ENCODE measurements around the gene CDH4.

CDH4 gene

DNA sequence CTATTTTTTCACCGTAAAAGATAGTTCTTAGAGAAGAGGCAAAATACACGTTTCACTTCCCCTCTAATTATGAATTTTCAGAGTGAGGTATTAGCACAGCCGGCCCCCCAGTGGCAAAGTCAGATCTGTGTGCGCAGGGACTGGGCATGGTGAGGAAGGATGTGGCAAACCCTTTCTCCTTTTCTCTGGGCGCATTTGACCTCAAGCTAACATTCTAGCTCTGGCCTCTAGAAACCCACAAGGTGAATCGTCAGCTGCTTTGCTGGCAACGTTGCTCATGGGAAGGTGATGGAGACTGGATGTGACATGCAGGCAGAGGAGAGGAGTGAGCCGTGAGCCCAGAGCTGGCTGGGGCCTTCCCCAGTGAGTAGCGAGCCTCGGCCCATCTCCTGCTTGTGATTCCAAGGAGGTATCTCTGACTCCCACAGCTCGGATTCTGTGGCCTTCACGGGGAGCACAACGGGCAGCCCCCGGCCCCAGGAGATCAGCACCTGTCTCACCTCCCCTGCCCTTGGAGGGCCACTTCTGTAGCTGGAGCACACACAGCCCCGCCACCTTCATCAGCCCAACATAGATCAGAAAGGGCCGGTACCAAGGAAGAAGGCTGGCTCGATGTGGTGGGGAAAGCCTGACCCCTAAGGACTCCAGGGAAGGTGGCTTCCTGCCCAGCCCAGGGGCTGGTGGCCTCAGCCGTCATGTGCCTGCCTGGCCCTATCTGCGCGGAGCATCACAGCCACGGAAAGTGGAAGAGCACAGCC is 660.8 kb downstream of the CDH4 start:
- no peak for DNase-seq

DNA sequence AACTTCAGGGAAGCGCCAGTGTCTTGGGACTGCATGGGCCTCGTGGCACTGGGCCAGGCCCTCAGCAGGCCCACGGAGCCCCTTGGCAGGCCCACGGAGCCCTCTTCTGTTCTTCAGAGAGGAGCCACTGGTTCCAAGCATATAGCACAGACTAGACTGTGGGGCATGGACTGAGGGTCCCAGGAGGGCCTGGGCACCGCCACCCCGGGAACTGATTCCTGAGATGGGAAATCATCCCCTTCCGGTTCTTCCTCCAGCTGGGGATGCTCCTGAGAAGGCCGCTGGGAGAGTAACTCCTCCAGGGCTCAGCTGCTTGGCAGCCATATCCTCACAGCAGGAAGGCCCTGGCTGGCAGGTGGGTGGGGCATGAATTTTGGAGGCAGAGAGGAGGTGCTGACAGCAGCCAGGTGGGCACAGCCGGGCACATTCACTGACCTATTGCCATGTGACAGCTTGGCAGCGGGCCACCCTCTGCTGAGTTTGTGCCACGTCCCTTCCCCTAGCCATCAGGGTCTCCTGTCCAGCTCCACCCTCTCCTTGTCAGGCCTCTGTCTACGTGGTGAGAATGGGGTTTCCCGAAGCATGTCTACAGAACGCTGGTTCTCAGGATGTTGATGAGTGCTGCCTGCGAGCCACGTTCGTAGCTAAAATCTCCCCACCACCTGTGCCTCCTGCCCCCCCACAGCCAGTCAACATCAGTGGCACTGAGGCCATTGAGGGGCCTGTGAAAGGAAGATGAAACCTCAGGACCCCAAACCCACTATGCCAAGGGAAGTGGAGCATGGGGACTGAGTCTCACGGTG is 661.6 kb downstream of the CDH4 start:
- no peak for DNase-seq

DNA sequence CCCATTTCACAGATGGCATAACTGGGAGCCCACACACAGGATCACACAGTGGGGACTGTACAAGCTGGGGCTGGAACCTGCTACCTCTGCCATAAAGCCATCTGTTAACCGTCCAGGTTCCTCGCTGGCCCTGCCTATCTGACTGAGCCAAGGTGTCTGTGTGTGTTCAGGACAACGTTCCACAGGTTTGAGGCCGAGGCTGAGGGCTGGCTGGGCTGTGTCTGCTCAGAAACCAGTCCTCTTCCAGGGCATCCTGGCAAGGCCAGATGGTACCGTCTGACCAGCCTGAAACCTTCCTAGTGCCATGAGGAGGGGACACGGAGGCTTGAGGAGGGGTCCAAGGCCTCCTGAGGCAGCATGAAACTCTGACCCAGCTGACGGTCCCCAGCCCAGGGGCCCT is 663.0 kb downstream of the CDH4 start:
- DNase-seq = no peak

DNA sequence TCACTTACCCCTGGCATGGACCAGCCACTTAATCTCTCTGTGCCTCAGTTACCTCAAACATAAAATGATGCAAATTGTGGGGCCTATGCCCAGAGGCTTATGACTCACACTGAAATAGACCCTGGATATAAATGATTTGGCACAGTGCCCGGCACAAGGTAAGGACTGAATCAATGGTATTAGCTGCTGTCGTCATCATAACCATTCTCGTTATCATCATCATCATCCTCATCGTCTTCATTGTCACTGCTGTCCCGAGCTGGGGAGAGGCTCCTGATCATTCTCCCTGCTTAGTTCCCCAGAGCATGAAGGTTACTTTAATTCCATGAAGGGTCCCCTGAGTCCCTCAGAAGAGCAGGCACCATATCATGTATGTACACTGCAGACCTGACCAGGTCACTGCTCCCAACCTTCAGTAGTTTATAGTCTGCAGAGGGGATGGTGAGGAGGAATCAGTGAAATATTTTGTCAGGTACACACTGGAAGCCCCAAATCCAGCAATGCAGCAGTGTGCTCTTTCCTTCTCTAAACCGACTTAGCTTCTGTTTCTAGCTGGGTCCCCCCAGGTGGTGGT is 664.3 kb downstream of the CDH4 start:
- DNase-seq = no peak

DNA sequence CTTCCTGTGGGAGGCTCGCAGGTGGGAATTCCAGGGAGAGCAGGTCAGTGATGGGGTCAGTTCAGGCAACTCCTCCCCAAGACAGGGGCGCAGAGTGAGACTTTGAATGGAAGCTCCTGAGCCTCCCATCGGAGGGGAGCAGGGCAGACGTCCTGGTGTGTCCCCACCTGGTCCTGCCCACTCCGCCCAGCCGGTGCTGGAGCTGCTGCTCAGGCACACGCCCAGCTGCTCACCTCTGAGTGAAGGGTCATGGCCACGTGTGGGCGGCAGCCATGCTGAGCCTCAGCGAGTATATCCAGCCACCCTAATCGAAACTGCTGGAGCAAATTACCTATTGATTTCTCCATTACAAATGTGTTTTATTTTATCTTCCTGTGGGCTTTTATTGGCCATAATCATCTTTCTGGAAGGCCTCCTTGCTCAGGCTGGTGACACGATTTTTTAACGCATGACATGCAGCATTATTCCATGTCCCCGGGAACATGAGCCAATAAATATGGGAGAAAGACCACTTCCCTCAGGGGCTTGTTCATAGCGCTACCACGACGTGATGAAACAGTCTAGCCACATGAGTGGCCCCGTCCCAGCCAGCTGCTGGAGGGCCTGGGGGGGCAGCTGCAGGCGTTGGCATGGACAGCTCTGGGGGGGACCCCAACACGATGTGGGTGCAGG is 665.5 kb downstream of the CDH4 start:
- DNase-seq = no peak

DNA sequence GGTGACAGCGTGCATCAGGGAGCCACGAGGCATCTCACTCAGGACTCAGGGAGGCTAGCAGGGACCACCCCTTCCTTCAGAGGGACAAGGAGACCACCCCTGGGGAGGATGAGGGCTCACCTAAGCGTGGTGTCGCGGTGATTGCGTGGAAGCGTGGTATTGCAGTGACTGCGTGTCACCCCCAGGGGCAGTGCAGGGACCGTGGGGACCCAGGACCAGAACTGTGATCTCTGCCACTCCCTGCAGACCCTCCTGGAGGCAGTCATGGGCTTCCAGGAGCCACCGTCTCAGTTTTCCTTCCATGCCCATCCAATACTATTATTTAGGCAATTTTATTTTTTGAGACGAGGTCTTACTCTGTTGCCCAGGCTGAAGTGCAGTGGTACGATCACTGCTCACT is 666.5 kb downstream of the CDH4 start:
- no peak for DNase-seq

DNA sequence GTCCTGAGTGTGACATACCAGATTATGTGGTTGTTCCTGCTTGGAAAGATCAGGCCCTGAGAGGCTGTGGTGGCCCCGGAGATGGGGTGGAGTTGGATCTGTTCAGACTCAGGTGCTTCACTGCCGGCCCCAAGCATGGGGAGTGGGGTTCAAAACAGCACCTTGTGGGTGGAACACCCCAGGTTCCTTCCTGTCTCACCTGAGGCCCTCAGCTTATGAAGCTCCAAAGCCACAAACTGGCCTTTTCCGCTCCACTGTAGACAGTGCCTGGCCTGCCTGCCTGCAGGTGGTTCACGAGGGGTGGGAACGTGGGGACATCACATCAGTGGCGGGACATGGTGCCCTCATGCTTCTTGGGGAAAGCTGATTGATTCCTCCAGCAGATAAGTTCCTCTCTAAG is 667.2 kb downstream of the CDH4 start:
- DNase-seq = no peak

DNA sequence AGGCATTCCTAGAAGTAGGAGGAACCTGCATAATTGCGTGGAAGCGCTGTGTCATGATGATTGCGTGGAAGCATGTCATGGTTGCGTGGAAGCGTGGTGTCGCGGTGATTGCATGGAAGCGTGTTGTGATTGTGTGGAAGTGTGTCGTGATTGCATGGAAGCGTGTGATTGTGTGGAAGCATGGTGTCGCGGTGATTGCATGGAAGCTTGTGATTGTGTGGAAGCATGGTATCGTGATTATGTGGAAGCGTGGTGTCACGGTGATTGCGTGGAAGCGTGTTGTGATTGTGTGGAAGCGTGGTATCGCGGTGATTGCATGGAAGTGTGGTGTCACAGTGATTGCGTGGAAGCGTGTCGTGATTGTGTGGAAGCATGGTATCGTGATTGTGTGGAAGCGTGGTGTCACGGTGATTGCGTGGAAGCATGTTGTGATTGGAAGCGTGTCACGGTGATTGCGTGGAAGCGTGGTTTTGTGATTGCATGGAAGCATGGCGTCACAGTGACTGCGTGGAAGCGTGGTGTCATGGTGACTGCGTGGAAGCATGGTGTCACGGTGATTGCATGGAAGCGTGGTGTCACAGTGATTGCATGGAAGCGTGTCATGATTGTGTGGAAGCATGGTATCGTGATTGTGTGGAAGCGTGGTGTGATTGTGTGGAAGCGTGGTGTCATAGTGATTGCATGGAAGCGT is 667.8 kb downstream of the CDH4 start:
- no peak for DNase-seq

DNA sequence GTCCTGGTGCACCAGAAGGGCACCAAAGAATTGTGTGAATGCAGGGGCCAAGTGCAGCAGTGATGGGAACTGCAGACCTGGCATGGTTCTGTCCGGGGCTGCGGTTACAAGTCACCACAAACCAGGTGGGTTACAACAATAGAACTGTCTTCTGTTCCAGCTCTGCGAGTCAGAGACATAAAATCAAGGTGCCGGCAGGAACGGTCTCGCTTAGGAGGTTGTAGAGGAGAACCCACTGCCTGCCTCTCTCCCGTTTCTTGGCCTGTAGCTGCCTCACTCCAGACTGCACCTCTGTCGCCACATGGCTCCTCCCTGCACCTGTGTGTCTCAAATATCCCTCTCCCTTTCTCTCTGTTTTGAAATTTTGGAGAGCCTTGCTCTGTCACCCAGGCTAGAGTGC is 670.4 kb downstream of the CDH4 start:
- no peak for DNase-seq

DNA sequence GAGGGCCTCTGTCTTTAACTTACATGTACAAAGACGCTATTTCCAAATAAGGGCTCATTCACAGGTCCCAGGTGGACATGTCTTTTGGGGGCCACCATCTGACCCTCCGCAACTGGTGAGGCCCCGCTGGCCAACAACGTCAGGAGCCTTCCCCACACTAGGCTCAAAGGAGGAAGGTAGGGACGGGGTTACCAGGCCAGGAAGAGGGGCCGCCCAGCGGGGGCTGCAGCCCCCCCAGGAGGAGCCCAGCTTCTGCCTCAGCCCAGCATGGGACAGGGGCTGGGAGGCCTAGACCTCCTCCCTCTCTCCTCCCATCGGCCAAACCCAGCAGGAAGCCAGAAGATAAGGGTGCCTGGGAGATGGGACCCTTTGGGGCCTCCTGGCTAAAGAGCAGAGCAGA is 670.9 kb downstream of the CDH4 start:
- no peak for DNase-seq

DNA sequence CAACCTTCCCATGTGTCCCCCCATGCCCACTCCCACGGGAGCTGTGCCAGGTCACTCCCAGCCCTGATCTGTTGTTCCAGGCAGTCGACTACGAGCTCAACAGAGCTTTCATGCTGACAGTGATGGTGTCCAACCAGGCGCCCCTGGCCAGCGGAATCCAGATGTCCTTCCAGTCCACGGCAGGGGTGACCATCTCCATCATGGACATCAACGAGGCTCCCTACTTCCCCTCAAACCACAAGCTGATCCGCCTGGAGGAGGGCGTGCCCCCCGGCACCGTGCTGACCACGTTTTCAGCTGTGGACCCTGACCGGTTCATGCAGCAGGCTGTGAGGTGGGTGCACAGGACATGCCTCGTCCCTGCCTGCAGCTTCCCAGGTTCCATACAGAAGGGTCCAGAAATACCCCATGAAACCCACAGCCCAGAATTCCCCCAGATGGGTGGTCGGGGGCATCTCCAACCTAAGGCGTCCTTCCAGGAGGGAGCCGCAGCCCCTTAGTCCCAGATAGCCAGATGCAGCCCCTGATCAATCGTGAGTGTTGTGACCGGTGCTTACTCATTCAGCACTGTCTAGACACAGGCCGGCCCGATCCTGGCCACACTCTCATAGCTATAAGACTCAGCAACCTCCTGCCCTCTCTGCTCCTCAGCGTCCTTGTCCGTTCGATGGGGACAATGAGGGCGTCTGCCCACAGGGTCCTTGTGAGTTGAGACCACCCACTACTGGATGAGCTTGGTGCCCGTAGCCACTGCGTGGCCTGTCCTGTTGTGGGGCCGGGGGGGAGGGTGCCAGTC is 671.5 kb downstream of the CDH4 start:
- DNase-seq = no peak

DNA sequence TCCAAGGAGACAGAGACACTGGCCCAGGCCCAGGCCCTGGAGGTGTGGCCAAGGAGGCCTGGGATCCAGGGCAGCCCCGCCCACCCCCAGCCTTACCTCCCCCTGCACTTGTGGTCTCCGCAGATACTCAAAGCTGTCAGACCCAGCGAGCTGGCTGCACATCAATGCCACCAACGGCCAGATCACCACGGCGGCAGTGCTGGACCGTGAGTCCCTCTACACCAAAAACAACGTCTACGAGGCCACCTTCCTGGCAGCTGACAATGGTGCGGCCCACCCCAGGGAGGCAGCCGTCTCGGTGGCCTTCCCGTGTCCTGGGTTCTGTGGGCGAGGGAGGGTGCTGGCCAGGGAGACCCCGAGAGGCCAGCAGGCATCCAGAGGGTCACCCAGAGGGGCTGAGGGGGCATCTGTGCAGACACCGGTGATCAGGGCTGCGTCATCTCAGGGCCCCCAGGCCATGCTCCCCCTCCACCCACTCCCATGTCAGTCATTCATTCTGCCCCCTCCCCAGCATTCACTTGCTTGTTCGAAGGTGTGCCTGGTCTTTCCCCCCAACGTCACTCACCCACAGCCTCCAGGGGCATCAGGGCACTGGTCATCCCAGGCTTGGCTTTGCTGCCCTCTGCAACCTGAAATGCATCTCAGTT is 672.3 kb downstream of the CDH4 start:
- no peak for DNase-seq

DNA sequence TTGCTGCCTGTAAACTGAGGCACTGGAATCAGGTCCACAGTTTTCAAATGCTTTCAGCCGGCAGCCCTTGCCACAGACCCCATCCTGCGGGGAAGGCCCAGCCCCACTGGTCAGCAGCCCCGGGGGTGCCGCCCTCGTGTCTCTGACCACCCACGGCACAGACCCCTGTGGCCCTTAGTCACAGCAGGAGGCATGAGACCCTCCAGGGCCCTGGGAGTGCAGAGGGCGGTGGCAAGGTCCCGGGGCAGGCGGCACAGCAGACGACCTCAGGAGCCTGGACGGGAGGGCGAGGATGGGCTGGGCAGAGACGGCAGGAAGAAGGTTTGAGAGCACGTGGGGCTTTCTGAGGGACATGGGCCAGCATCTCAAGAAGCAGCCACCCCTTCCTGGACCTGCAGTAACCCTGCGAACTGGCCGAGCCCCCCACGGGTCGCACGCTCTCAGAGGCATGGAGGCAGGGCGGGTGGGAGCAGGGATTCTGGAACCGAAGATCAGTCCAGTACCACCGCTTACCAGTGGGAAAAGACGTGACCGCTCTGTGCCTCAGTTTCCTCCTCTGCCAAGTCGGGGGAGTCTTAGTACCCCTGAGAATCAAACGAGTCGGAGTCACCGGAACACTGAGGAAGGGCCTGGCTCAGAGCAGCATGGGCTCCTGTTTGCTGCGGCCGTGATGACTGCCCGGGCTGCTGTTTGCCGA is 672.9 kb downstream of the CDH4 start:
- DNase-seq = no peak

DNA sequence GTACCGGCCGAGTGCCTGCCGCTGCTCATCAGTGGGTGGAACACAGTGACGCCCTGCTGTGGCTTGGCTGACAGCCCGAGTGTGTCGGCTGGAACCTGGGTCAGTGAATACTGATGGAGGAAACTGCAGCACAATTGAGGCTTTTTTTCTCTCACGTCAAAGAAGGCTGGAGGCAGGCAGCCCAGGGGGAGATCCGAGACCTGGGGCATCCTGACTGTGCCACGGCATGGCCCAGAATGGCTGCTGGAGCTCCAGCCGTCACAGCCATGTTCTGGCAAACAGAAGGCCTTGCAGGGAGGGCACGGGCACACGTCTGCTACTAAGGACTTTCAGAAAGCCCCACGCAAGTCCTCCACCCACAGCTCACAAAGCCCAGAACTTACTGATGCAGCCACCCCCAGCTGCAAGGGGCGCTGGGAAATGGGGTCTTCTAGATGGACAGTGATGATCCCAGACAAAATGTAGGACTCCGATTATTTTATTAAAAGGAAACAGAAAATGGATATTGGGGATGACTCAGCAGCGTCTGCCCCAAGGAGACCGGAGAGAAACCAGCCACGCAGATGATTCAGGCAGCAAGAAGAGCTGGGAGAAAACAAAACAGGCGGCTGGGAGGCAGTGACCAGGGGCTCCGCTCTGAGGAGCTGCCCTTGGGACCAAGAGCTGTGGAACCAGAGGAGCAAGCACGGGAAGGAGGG is 673.6 kb downstream of the CDH4 start:
- DNase-seq = no peak

DNA sequence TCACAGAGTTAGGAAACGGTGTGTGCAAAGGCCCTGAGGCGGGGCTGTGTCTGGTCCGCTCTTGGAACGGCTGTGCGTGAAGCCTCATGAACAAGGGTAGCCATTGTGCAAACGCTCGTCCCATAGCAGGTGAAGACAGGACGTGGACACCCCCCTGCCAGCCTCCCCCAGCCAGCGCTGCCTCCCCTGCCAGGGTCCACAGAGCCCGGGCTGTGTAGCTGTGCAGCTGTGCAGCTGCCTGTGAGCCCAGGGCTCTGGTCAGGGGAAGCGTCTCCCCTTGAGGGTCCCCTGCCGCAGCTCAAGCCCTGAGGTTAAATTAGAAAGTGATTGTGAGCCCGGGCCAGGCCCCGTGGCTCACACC is 674.2 kb downstream of the CDH4 start:
- no peak for DNase-seq

DNA sequence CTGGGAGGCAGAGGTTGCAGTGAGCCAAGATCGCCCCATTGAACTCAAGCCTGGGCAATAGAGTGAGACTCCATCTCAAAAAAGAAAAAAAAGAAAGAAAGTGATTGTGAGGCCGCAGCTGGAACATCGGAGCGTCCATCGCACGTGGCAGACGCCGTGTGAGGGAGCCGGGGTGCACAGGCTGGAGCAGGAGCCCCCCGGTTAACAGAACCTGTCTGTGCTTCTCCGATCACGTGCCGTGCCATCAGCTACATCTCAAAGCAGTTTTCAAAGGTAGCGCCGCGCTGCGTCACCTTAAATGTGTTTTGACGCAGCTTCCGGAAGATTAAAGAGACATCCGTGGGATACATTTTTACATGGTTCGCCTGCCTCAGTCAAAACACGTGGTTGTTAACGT is 674.7 kb downstream of the CDH4 start:
- no peak for DNase-seq

DNA sequence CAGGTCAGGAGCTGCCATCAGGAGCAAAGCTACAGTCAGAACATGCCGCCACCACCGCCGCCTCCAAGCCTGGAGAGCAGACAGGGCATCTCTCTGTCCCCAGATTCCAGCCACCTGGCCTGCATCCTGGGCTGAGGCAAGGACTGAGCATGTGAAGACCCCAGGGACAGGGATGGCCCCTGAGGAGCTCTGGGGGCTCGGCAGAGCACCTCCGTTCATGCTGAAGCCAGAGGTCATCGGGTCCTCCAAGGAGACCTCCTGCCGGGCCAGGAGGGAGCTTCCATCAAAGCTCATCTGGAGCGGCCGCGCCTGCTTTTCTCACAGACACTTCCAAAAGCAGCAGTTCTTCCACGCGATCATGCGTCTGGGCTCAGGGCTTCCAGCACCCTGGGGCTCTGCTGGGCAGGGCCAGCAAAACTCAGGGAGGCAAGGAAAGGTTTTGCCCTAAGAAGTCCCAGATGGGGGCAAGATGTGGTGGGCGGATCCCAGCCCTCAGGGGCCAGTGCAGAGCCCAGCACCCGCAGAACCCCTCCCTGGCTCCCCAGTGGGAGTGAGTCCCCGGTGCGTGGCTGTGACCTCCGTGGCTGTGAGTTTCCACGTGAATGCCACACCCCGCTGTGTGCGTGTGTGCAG is 675.2 kb downstream of the CDH4 start:
- no peak for DNase-seq

DNA sequence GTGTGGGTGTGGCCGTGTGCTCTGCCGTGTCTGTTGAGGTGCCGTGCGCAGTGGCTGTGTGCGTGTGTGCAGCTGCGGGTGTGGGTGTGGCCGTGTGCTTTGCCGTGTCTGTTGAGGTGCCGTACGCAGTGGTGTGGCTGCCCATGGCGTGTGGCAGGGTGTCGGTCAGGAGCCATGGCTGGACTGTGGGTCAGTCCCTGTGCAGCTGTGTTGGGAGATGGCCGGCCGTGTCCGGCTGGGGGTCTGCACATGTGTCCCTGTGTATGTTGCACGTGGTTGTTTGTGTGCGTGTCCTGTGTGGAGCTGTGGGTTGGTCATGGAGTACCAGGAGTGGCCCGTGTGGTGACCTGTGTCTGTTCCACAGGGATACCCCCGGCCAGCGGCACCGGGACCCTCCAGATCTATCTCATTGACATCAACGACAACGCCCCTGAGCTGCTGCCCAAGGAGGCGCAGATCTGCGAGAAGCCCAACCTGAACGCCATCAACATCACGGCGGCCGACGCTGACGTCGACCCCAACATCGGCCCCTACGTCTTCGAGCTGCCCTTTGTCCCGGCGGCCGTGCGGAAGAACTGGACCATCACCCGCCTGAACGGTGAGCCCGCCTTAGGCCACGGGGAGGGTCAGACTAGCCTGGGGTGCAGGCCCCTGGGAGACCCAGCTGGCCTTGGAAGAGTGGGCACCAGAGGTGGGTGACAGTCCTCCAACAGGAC is 675.9 kb downstream of the CDH4 start:
- no peak for DNase-seq

DNA sequence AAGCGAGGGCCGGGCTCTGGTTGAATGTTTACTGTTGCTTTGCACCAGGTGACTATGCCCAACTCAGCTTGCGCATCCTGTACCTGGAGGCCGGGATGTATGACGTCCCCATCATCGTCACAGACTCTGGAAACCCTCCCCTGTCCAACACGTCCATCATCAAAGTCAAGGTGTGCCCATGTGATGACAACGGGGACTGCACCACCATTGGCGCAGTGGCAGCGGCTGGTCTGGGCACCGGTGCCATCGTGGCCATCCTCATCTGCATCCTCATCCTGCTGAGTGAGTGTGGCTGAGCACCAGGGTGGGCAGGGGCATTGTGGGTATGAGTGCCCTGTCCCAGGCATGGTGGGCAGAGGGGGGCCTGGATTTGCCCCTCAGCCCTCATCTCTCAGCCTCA is 677.5 kb downstream of the CDH4 start:
- DNase-seq = no peak

Measured in T-helper 9 cell (primary cell).